ENCODE results near the gene MACROD2. TPM values are rescaled to one million over a fixed set of nuclear protein-coding genes. Genes with fewer than 3 reads are reported as not detected.

Gene MACROD2
- total RNA-seq, 1 donor, result 1.3 TPM

GRCh38 chr20:14521436-14521835, 526.1 kb downstream of the MACROD2 start:
- H3K4me3 ChIP-seq (ENCODE audit: low read depth, low read length), result no peak overlapping the region
- DNase-seq (ENCODE audit: low read depth), result no peak
- TF ChIP-seq CTCF (IDR thresholded peaks at IDR 0.05; ENCODE audit: insufficient read depth, low read length), result no peak

- TF ChIP-seq CTCF (IDR thresholded peaks at IDR 0.05; ENCODE audit: insufficient read depth, low read length), result no peak
- H3K4me3 ChIP-seq (ENCODE audit: low read depth, low read length), result no peak overlapping the region
- DNase-seq (ENCODE audit: low read depth), result no peak
Measured at GRCh38 chr20:14522595-14522994, 527.3 kb downstream of the MACROD2 start.

GRCh38 chr20:14523090-14523489, 527.8 kb downstream of the MACROD2 start:
- no peak for DNase-seq (ENCODE audit: low read depth)
- TF ChIP-seq CTCF (IDR thresholded peaks at IDR 0.05; ENCODE audit: insufficient read depth, low read length), result no peak
- H3K4me3 ChIP-seq (ENCODE audit: low read depth, low read length), result no peak overlapping the region

- TF ChIP-seq CTCF (IDR thresholded peaks at IDR 0.05; ENCODE audit: insufficient read depth, low read length), result no peak
- H3K4me3 ChIP-seq (ENCODE audit: low read depth, low read length), result no peak overlapping the region
- no peak for DNase-seq (ENCODE audit: low read depth)
Measured at GRCh38 chr20:14525426-14525825, 530.1 kb downstream of the MACROD2 start.

- no peak overlapping the region for H3K4me3 ChIP-seq (ENCODE audit: low read depth, low read length)
- no peak for DNase-seq (ENCODE audit: low read depth)
- TF ChIP-seq CTCF (IDR thresholded peaks at IDR 0.05; ENCODE audit: insufficient read depth, low read length), result no peak
Measured at GRCh38 chr20:14526891-14527290, 531.6 kb downstream of the MACROD2 start.

- no peak overlapping the region for H3K4me3 ChIP-seq (ENCODE audit: low read depth, low read length)
- no peak for DNase-seq (ENCODE audit: low read depth)
- TF ChIP-seq CTCF (IDR thresholded peaks at IDR 0.05; ENCODE audit: insufficient read depth, low read length), result no peak
Measured at GRCh38 chr20:14531786-14532185, 536.5 kb downstream of the MACROD2 start.

GRCh38 chr20:14536738-14537137, 541.4 kb downstream of the MACROD2 start:
- no peak for TF ChIP-seq CTCF (IDR thresholded peaks at IDR 0.05; ENCODE audit: insufficient read depth, low read length)
- no peak for DNase-seq (ENCODE audit: low read depth)
- no peak overlapping the region for H3K4me3 ChIP-seq (ENCODE audit: low read depth, low read length)
